Measurements from ENCODE around the gene PTGS1. TPM values are rescaled to one million over a fixed set of nuclear protein-coding genes. Genes with fewer than 3 reads are reported as not detected.

Gene PTGS1
- total and polyA plus RNA-seq, 4 donors = 2.9 to 12.8 (median 5.0) TPM

DNA sequence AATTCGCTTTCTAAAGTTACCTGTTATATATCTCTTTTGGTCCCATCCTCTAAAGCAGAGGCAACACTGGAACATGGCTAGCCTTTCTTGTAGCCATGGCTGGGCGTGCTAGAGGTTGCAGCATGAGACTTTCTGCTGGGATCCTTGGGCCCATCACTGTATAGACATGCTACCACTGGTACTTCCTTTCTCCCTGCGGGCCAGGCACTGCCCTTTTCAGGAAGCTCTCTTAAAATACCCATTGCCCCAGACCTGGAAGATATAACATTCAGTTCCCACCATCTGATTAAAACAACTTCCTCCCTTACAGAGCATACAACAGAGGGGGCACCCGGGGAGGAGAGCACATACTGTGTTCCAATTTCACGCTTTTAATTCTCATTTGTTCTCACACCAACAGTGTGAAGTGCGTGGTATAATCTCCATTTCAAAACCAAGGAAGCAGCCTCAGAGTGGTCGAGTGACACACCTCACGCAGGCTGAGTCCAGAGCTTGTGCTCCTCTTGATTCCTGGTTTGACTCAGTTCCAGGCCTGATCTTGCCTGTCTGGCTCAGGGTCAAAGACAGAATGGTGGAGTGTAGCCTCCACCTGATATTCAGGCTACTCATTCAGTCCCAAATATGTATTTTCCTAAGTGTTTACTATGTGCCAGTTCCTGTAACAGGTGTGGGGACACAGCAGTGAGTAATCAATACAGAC is 22.6 kb downstream of the PTGS1 start:
- 73 to 76% methylated on average over 8 of the region's 8 CpGs for WGBS, 2 donors
- TF ChIP-seq, protein P1, sequence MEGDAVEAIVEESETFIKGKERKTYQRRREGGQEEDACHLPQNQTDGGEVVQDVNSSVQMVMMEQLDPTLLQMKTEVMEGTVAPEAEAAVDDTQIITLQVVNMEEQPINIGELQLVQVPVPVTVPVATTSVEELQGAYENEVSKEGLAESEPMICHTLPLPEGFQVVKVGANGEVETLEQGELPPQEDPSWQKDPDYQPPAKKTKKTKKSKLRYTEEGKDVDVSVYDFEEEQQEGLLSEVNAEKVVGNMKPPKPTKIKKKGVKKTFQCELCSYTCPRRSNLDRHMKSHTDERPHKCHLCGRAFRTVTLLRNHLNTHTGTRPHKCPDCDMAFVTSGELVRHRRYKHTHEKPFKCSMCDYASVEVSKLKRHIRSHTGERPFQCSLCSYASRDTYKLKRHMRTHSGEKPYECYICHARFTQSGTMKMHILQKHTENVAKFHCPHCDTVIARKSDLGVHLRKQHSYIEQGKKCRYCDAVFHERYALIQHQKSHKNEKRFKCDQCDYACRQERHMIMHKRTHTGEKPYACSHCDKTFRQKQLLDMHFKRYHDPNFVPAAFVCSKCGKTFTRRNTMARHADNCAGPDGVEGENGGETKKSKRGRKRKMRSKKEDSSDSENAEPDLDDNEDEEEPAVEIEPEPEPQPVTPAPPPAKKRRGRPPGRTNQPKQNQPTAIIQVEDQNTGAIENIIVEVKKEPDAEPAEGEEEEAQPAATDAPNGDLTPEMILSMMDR (IDR thresholded peaks at IDR 0.05; ENCODE audit: control extremely low read depth, extremely low read depth) = no peak
- Histone ChIP-seq H3K9ac (ENCODE audit: insufficient read depth in 1 of 2, low read length in 2 of 2) (no peak overlapping the region), H3K4me1 (ENCODE audit: control insufficient read depth in 5 of 5, insufficient read depth in 5 of 5, low read length in 5 of 5) (no peaks in the 10 kb centered on the region), H3K4me3 (no peak overlapping the region), H3K27ac (ENCODE audit: low read depth in 1 of 2, low read length in 1 of 2) (no peak overlapping the region), H3K36me3 (ENCODE audit: control insufficient read depth in 4 of 4, insufficient read depth in 4 of 4, low read length in 4 of 4) (no peaks in the 10 kb centered on the region), H3K9me3 (ENCODE audit: control insufficient read depth in 4 of 4, insufficient read depth in 3 of 4, low read length in 3 of 4) (no peaks in the 10 kb centered on the region), H3K27me3 (ENCODE audit: control insufficient read depth in 3 of 3, insufficient read depth in 3 of 3, low read length in 2 of 3) (no peaks in the 10 kb centered on the region)
- DNase-seq (no peak), ATAC-seq (ENCODE audit: insufficient read depth, low FRiP score) (no peak)

DNA sequence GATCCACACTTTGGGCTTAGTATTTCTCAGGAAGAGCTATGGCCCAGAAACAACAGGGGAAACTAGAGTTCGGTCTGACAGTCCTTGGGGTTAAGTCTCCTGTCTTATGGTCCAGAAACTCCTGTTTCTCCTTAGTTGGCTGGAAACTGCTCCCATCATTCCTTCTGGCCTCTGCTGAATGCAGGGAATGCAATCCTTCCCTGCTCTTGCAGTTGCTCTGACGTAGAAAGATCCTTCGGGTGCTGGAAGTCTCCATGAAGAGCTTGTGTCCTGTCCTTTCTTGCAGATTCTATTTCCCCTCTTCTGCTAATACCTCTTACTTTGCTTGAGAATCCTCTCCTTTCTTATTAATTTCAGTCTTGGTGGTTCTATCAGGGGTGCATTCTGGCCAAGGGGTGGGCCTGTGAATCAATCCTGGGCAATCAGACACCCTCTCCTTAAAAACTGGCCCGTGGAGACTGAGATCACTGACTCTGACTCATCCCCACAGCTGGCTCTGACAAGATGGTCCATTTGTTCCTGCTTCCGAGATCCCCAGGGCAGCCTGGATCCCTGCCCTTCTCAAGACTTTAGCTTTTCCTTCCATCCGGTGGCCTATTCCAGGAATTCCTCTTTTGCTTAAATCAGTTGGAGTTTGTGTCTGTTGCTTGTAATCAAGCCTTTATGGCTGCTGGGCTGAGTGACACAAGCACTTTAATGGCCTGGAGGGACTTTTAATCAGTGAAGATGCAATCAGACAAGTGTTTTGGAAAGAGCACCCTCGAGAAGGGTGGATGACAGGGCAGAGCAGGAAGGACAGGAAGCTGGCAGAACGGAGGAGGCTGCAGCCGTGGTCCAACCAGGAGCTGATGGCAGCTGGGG is 23.7 kb downstream of the PTGS1 start:
- WGBS, 2 donors = 57 to 72% methylated on average over 9 of the region's 9 CpGs
- Histone ChIP-seq H3K9ac (ENCODE audit: insufficient read depth in 1 of 2, low read length in 2 of 2) (no peak overlapping the region), H3K27ac (ENCODE audit: low read depth in 1 of 2, low read length in 1 of 2) (peak overlapping the region in 1 of 2 donors; percentile 34), H3K36me3 (ENCODE audit: control insufficient read depth in 4 of 4, insufficient read depth in 4 of 4, low read length in 4 of 4) (no peaks in the 10 kb centered on the region), H3K27me3 (ENCODE audit: control insufficient read depth in 3 of 3, insufficient read depth in 3 of 3, low read length in 2 of 3) (no peaks in the 10 kb centered on the region), H3K4me3 (no peak overlapping the region), H3K4me1 (ENCODE audit: control insufficient read depth in 5 of 5, insufficient read depth in 5 of 5, low read length in 5 of 5) (no peaks in the 10 kb centered on the region), H3K9me3 (ENCODE audit: control insufficient read depth in 4 of 4, insufficient read depth in 3 of 4, low read length in 3 of 4) (no peaks in the 10 kb centered on the region)
- ATAC-seq (ENCODE audit: insufficient read depth, low FRiP score) = peak; percentile 78
- TF ChIP-seq, protein P1 (IDR thresholded peaks at IDR 0.05; ENCODE audit: control extremely low read depth, extremely low read depth) = no peak
- no peak for DNase-seq

DNA sequence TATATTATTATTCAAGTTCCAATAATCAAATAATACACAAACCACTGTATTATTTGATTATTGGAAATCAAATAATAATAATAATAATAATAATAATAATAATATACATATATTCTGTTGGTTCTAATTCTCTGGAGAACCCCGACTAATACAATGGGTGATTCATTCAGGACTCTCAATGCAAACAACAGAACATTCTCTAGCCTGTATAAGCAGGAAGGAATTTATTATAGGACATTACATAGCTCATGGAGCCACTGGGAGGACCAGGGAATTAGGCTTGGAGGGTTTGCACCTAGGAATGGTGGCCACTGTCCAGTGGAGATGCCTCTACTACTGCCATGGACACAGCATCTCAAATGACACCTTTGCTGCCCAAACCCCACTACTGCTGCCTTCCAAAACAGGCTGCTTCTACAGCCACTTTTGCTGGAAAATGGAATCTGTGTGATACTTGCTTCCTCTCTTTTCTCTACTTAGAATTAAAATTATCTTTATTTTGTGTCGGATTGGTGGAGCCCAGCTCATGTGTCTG is 25.9 kb downstream of the PTGS1 start:
- H3K4me3 ChIP-seq = no peak overlapping the region
- H3K27me3 ChIP-seq (ENCODE audit: control insufficient read depth in 3 of 3, insufficient read depth in 3 of 3, low read length in 2 of 3) = no peaks in the 10 kb centered on the region
- DNase-seq = no peak
- TF ChIP-seq, protein P1 (IDR thresholded peaks at IDR 0.05; ENCODE audit: control extremely low read depth, extremely low read depth) = no peak
- no peaks in the 10 kb centered on the region for H3K9me3 ChIP-seq (ENCODE audit: control insufficient read depth in 4 of 4, insufficient read depth in 3 of 4, low read length in 3 of 4)
- no peak overlapping the region for H3K27ac ChIP-seq (ENCODE audit: low read depth in 1 of 2, low read length in 1 of 2)
- H3K9ac ChIP-seq (ENCODE audit: insufficient read depth in 1 of 2, low read length in 2 of 2) = no peak overlapping the region
- no peak for ATAC-seq (ENCODE audit: insufficient read depth, low FRiP score)
- H3K4me1 ChIP-seq (ENCODE audit: control insufficient read depth in 5 of 5, insufficient read depth in 5 of 5, low read length in 5 of 5) = no peaks in the 10 kb centered on the region
- WGBS, 2 donors = 89 to 93% methylated on average over 2 of the region's 2 CpGs
- H3K36me3 ChIP-seq (ENCODE audit: control insufficient read depth in 4 of 4, insufficient read depth in 4 of 4, low read length in 4 of 4) = no peaks in the 10 kb centered on the region
